Panc1 (cell line): ENCODE data around the gene DPM1. TPM values are rescaled to one million over a fixed set of nuclear protein-coding genes. Genes with fewer than 3 reads are reported as not detected.
A peak's percentile ranks its signal among the peaks of the same experiment; 100 is the strongest.

Experiments used
- ATAC-seq: fragments of 200-7000 bp; cut with Tn5 transposase; 2 replicates; pipeline ENCODE4 v1.9.1; 2020; ENCODE audit warnings: mild to moderate bottlenecking, moderate library complexity
- Bru-seq: library from RNA; stranded (reverse); fragments of 400-500 nt; gene quantifications from one replicate; lab custom pipeline; 2021; lab: Mats Ljungman, UMichigan
- BruChase-seq, 2 experiments: library from RNA; stranded (reverse); fragments of 400-500 nt; gene quantifications; one replicate each; lab custom pipeline; 2021; lab: Mats Ljungman, UMichigan
- BruUV-seq: library from RNA; stranded (reverse); fragments of 400-500 nt; replicated peaks from 2 replicates; lab custom pipeline; 2021; lab: Mats Ljungman, UMichigan
- CTCF ChIA-PET: fragments of 300-600 bp; sonication (Branson Sonifier 250); formaldehyde crosslinking; loops from one replicate; lab custom pipeline; 2022; ENCODE audit warnings: antibody characterized with exemption; lab: Charles Lee
- POLR2A ChIA-PET: fragments of 300-600 bp; sonication (Branson Sonifier 250); formaldehyde crosslinking; loops from one replicate; lab custom pipeline; 2022; ENCODE audit warnings: antibody characterized with exemption; lab: Charles Lee
- DNase-seq: peaks from one replicate; pipeline ENCODE4 v3.0.0-alpha.2; 2010; ENCODE audit warnings: low read depth, low spot score
- H3K27ac ChIP-seq: 2 replicates; pipeline ENCODE4 v1.5.1; 2011; ENCODE audit warnings: mild to moderate bottlenecking, low read length, inconsistent platforms
- H3K27me3 ChIP-seq: fragments of 200-500 bp; sonication (Bioruptor generic); 2 replicates; pipeline ENCODE4 v1.6.0; 2014; ENCODE audit warnings: low read length, inconsistent platforms; ENCODE audit not compliant: control insufficient read depth, insufficient read depth
- H3K36me3 ChIP-seq: fragments of 200-500 bp; sonication (Bioruptor generic); 2 replicates; pipeline ENCODE4 v1.5.1; 2014; ENCODE audit warnings: inconsistent platforms, mild to moderate bottlenecking, low read length, moderate library complexity; ENCODE audit not compliant: control insufficient read depth, insufficient read depth
- H3K4me1 ChIP-seq: 2 replicates; pipeline ENCODE4 v1.5.1; 2011; ENCODE audit warnings: inconsistent platforms, mild to moderate bottlenecking, low read length, moderate library complexity; ENCODE audit not compliant: control insufficient read depth, insufficient read depth
- H3K4me3 ChIP-seq, 2 experiments: 2 replicates each; pipeline ENCODE4 v1.5.1; 2011 to 2012; ENCODE audit warnings: low read depth in 2 of 2, low read length in 2 of 2, mild to moderate bottlenecking in 2 of 2, inconsistent platforms in 1 of 2, moderate library complexity in 1 of 2
- H3K9me3 ChIP-seq: fragments of 200-500 bp; sonication (Bioruptor generic); 2 replicates; pipeline ENCODE4 v1.5.1; 2014; ENCODE audit warnings: low read depth, mild to moderate bottlenecking, inconsistent platforms, low read length, moderate library complexity; ENCODE audit not compliant: control insufficient read depth, insufficient read depth
- POLR2AphosphoS5 ChIP-seq: IDR thresholded peaks from 2 replicates; pipeline ENCODE4 v1.6.1; 2012; ENCODE audit warnings: mild to moderate bottlenecking, low read depth, low read length, moderate library complexity
- SIN3A ChIP-seq: IDR thresholded peaks from 2 replicates; pipeline ENCODE4 v1.6.1; 2012; ENCODE audit warnings: low read depth, mild to moderate bottlenecking, low read length, moderate library complexity, borderline replicate concordance; ENCODE audit not compliant: insufficient read depth
- TCF7L2 ChIP-seq: IDR thresholded peaks from 2 replicates; pipeline ENCODE4 v1.6.1; 2011; ENCODE audit warnings: mild to moderate bottlenecking, low read depth, low read length, inconsistent platforms
- in situ Hi-C: cut with HindIII; loops from 2 replicates; pipeline ENCODE4 v1.10.0; 2016; ENCODE audit warnings: low sequenced_read_pairs, low pct_unique_long_range_greater_than_20kb
- intact Hi-C: fragments of 100-400 bp; cut with micrococcal nuclease; formaldehyde crosslinking; loops from one replicate; pipeline ENCODE4 v1.10.0; 2022; ENCODE audit not compliant: unreplicated experiment
- long read RNA-seq: library from polyadenylated mRNA; unstranded; transcript quantifications from one replicate; pipeline ENCODE4 v2.0.0, GENCODE V29; 2021; ENCODE audit not compliant: unreplicated experiment
- polyA plus RNA-seq: library from polyadenylated mRNA; unstranded; fragments of >200 nt; gene quantifications from one replicate; pipeline ENCODE4 v1.2.1, GENCODE V29; 2012; ENCODE audit warnings: missing spikeins; ENCODE audit not compliant: insufficient read length
- total RNA-seq: library from RNA; stranded (reverse); gene quantifications from one replicate; pipeline ENCODE4 v1.2.1, GENCODE V29; 2021; ENCODE audit not compliant: unreplicated experiment
- TF ChIP-seq, protein P1 (sequence below), 2 experiments: IDR thresholded peaks; 2 replicates each; pipeline ENCODE4 v1.6.1; 2011 to 2012; ENCODE audit warnings: low read depth in 2 of 2, control low read depth in 1 of 2, low read length in 1 of 2, mild to moderate bottlenecking in 1 of 2, moderate library complexity in 1 of 2; ENCODE audit not compliant: insufficient read depth in 1 of 2
- TF ChIP-seq, protein P2 (sequence below): fragments of 450-650 bp; IDR thresholded peaks from 2 replicates; pipeline ENCODE4 v1.5.1; 2017; ENCODE audit warnings: mild to moderate bottlenecking

DPM1 gene
- total RNA-seq, result 50.2 TPM
- 39.6 TPM for polyA plus RNA-seq
- percentile 93 among the genes with signal in this experiment for Bru-seq, nascent RNA
- percentile 85 among the genes with signal in this experiment for BruChase-seq, experiment 1, labeled RNA remaining after a 2-hour chase
- percentile 86 among the genes with signal in this experiment for BruChase-seq, experiment 2, labeled RNA remaining after a 6-hour chase
- long read RNA-seq, transcript DPM1-203 (9 exons, 1,075 nt), result major isoform, 9 of 50 reads
- long read RNA-seq, partial matches to known transcripts, result 27 of 50 reads
- long read RNA-seq, other reads (novel, unspliced or antisense), result 10 of 50 reads

DNA sequence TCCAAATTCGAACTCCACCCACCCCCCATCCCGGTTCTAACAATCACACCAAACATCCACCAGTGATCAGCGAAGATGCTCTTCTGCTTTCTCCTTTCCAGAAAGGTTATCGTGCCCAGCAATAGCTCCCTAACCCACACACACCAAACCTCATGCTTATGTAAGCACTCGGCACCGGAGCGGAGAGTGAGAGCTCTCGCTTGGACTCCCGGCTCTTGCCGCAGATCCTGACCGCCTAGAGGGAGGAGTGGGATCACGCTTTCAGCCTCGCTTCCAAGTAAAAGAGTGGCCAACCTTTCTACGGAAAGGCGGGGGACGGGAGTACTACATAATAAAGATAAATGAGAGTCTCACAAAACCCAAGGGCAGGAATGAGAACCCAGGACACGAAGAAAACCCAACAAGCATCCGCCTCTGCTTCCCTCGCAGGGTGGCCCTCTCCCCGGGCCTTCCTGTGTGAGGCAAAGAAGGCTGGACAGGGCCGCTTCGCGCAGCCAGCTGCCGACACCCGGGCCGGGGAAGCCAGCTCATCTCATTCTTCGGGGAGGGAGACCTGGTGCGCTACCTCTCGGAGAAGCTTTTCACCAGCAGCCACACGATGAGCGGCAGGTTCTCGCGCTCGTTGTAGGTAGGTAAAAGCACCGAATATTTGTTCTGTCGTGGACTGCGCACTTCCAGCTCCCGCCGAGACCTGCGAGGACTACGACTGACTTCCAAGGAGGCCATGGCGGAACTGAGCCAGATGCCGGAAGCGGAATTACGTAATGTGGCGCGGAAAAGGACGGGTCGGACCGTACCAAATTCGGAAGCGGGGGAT lies at the start of gene DPM1:
DPM1 (minus strand) TSS at position 735 of the 817 bp plus-strand sequence; CDS start at position 726, 9 bp downstream.
- POLR2A ChIA-PET, result interaction anchor here (0.6 to 1.0 kb wide), 6 partner anchors 11 to 383 kb away, joined by 3 to 7 read pairs (median 4); partner anchors contain the start of gene ADNP
- in situ Hi-C loops (no loop called here), intact Hi-C loops (no loop called here)
- TF ChIP-seq, protein P1, sequence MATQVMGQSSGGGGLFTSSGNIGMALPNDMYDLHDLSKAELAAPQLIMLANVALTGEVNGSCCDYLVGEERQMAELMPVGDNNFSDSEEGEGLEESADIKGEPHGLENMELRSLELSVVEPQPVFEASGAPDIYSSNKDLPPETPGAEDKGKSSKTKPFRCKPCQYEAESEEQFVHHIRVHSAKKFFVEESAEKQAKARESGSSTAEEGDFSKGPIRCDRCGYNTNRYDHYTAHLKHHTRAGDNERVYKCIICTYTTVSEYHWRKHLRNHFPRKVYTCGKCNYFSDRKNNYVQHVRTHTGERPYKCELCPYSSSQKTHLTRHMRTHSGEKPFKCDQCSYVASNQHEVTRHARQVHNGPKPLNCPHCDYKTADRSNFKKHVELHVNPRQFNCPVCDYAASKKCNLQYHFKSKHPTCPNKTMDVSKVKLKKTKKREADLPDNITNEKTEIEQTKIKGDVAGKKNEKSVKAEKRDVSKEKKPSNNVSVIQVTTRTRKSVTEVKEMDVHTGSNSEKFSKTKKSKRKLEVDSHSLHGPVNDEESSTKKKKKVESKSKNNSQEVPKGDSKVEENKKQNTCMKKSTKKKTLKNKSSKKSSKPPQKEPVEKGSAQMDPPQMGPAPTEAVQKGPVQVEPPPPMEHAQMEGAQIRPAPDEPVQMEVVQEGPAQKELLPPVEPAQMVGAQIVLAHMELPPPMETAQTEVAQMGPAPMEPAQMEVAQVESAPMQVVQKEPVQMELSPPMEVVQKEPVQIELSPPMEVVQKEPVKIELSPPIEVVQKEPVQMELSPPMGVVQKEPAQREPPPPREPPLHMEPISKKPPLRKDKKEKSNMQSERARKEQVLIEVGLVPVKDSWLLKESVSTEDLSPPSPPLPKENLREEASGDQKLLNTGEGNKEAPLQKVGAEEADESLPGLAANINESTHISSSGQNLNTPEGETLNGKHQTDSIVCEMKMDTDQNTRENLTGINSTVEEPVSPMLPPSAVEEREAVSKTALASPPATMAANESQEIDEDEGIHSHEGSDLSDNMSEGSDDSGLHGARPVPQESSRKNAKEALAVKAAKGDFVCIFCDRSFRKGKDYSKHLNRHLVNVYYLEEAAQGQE (IDR thresholded peaks at IDR 0.05; ENCODE audit: insufficient read depth in 1 of 2, low read depth in 2 of 2, low read length in 1 of 2), result 0 out of 4 replicates have a peak, but pooled peaks of 1 of the 2 experiments have one; percentile 47
- peak; percentile 98 for TF ChIP-seq POLR2AphosphoS5
- TF ChIP-seq, protein P2, sequence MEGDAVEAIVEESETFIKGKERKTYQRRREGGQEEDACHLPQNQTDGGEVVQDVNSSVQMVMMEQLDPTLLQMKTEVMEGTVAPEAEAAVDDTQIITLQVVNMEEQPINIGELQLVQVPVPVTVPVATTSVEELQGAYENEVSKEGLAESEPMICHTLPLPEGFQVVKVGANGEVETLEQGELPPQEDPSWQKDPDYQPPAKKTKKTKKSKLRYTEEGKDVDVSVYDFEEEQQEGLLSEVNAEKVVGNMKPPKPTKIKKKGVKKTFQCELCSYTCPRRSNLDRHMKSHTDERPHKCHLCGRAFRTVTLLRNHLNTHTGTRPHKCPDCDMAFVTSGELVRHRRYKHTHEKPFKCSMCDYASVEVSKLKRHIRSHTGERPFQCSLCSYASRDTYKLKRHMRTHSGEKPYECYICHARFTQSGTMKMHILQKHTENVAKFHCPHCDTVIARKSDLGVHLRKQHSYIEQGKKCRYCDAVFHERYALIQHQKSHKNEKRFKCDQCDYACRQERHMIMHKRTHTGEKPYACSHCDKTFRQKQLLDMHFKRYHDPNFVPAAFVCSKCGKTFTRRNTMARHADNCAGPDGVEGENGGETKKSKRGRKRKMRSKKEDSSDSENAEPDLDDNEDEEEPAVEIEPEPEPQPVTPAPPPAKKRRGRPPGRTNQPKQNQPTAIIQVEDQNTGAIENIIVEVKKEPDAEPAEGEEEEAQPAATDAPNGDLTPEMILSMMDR, result no peak
- DNase-seq (no peak), ATAC-seq (peak; percentile 91)
- H3K27me3 ChIP-seq, result no peaks in the 10 kb centered on the region
- CTCF ChIA-PET, result interaction anchor here (0.7 kb wide), 1 partner anchor 109 kb away, joined by 3 read pairs; no protein-coding TSS in a partner anchor
- H3K4me3 ChIP-seq, result peak within 1 kb of the TSS; percentile 92 to 100
- peak within 1 kb of the TSS; percentile 98 for H3K27ac ChIP-seq
- H3K4me1 ChIP-seq, result peaks cover 20% of the 10 kb centered on the region
- no TSS peak for BruUV-seq
- peaks cover 31% of the 10 kb centered on the region for H3K36me3 ChIP-seq
- H3K9me3 ChIP-seq, result no peaks in the 10 kb centered on the region

DNA sequence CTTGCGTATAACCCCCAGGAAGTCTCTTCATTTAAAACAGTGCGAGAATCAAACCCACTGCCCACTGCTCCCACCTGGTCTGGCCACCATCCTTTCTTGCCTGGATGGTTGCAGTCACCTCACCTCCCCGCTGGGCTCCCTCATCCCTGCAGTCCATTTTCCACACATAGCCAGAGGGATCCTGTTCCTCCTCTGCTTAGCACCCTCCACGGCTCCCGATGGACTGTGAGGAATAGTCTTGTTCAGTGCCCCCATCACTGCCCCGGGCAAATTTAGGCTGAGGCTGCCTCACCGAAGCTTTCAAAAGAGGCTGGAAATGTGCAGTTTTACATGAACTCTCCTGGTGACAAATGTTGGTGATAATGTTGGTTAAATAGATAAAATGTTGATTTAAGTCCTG lies 46.9 kb upstream of the DPM1 start:
- Histone ChIP-seq H3K36me3 (no peaks in the 10 kb centered on the region), H3K27ac (no peak overlapping the region), H3K4me1 (no peaks in the 10 kb centered on the region), H3K4me3 (no peak overlapping the region), H3K9me3 (no peaks in the 10 kb centered on the region), H3K27me3 (no peaks in the 10 kb centered on the region; the same call in 1 of the 2 replicates)
- intact Hi-C loops (no loop called here), in situ Hi-C loops (no loop called here)
- POLR2A ChIA-PET, result no interaction called here
- TF ChIP-seq, protein P1 (IDR thresholded peaks at IDR 0.05; ENCODE audit: insufficient read depth in 1 of 2, low read depth in 2 of 2, low read length in 1 of 2), result no peak
- TF ChIP-seq, protein P2, result no peak
- TF ChIP-seq SIN3A (no peak), TCF7L2 (no peak), POLR2AphosphoS5 (no peak)
- ATAC-seq (no peak), DNase-seq (no peak)
- no TSS peak for BruUV-seq
- CTCF ChIA-PET, result no interaction called here
